Stromal cell of bone marrow (primary cell): ENCODE data around the gene ARHGAP26.

Experiments used
- DNase-seq: peaks from one replicate; pipeline ENCODE4 v3.0.0-alpha.2; 2012; ENCODE audit warnings: low read depth

ARHGAP26 gene

DNA sequence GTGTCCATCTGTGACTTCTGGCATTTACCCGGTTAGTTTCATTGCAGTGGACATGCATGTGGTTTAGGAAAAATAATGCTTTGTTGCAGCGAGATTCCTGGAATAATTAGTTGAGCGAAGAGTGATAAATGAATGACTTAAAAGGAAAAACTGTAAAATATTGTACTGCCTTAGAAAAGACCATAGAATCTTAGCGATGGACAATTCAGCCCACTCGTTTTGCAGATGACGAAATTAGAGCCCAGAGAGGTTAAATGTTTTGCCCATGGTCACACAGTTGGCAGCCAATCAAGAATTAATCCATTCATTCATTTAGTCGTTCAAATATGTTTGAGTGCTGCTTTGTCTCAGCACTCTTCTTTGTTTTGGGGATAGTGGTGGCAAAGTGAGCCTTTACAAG lies 107.9 kb downstream of the ARHGAP26 start:
- DNase-seq, result no peak

DNA sequence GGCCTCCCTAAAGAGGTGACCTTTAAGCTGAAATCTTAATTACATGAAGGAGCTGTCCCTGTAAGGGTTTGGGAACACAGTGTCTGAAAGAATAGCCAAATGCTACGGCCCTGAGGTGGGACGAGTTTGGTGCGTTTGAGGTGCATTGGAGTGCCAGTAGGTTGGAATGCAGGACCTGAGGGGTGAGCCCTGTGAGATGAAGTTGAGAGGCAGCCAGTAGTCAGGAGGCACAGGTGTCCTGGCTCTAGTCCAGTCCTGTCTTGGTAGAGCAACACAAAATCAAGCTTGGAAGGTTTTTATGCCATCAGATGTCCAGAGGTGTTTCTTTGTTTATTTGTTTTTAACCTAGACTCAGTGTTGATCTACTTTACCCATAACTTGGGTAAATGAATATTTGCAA lies 108.5 kb downstream of the ARHGAP26 start:
- no peak for DNase-seq

DNA sequence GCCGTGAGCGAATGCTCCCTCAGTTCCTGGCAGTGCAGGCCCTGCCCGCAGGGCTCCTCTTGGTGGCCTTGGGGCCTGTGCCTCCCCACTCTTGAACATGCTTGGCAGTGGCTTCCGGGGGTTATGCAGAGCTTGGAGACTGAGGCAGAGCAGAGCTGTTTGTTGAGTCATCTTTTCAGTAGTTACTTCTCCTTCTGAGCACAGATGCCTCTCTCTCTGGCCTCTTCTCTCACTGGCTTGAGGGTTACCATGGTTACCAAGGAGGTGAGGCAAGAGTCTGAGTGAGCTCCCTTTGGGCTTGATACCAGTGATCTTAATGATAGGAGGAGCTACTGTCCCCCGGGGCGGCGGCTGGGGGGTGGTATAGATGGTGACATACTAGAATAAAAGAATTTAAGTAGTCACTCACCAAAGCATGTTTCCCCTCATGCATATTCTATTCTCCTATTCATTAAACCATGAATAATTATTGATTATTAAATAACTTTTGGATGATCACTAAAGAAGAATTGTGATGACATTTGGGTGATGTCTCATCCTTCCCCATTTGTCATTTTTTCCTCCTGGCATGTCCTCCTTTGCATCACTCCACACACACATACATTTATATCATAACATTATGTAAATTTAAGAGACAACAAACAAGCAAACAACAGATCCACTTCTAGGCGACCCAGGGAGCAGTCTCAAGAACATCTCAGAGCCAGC lies 111.1 kb downstream of the ARHGAP26 start:
- DNase-seq, result peak; percentile 73

- no peak for DNase-seq
Observed at GRCh38 chr5:142881784-142882126, 111.6 kb downstream of the ARHGAP26 start.

DNA sequence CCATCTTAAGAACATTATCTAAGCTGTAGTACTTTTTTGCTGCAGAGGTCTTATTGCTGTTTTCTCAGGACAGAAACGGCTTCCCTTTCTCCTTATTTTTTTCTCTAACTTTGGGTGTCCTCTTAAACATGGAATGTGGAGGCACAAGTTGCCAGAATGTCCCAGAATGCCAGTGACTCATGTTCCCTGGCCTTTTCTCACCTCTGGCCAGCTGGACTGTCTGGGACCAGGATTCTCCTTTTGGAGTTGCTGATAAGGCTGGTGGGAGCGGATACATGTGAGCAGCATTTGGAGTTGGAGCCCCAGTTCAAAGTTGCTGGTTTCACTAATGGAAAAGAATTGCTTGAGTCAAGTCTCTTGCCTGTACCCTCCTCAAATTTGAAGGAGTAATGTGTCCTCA lies 112.8 kb downstream of the ARHGAP26 start:
- DNase-seq, result no peak

DNA sequence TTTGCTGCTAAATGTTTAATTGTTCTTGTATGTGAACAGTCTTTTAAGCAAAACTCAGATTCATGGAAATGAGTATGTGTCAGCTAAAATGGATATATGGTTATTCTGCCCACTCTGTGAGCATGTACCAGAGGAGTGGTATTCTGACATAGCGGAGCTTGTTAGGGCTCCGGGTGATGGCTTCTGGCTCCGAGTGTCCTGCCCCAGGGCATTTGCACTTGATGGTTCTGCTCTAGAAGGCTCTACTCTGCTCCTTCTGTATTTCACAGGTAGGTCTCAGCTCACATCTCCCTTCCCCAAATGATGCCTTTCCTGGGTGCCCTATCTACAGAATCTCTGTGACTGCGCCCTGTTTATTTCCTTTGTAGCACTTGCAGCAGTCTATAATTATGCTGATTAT lies 113.3 kb downstream of the ARHGAP26 start:
- no peak for DNase-seq

GRCh38 chr5:142884029-142884428 lies 113.9 kb downstream of the ARHGAP26 start:
- no peak for DNase-seq

GRCh38 chr5:142886211-142886610 lies 116.0 kb downstream of the ARHGAP26 start:
- DNase-seq, result no peak

DNA sequence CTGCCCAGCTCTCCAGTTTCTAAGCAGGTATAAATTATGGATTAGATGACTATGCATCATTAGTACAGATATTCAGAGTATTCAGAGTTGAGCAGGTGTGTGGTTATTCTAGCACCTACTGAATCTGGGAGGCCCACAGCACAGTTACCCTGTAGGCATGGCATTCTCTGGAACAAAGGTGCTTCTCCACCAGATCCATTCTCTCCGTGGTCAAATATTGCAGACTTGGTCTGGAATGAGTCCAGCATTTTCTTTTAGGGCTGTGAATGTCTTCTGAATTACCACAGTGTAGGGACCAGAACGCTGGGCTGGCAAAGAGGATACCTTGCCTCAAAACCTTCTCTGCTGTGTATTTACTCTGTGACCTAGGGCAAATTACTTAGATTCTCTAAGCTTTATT lies 116.8 kb downstream of the ARHGAP26 start:
- DNase-seq, result no peak

DNA sequence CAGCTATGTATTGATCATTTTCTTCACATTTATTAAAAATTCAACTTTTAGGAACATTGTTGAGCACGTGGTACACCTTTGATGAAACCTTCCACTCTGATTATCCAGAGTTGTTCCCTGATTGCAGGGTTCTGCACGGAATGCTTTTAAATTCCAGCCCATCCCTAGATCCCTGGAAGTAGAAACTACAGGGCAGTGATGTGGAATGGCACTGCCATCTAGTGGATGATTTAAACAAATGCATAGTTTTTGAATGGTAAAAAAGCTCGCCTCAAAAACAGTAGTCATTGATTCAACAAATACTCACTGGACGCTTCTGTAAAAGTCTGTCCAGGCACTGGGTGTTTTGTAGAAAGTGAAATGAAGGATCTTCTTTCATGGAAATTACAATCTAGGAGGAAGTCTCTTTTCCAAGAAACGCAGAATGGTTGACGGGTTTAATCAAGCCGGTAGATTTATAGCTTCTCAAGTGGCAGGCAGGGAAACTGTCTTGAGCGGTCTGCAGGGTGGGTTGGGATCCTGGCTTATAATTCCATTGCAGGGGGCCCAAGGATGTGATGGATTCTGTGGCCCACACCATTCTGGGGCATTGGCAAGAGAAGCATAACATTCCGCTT lies 118.4 kb downstream of the ARHGAP26 start:
- DNase-seq, result peak; percentile 52

DNA sequence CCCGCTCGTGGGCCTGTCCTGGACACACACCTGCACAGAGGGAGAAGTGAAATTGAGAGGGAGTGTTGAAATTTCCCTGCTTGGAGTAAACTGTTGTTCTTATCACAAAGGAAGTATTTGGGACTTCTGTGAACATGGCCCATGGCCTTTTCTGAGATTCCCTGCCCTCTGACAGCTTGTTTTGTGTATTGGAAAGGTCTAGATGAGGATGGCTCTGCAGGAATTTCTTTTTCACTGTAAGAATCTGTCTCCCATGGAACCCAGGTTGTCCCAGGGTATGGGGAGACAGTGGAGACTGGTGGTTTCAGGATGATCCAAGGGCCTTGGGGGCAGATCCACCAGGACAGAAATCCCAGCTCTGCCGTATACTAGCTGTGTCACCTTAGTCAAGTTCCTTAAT lies 121.8 kb downstream of the ARHGAP26 start:
- DNase-seq, result no peak

DNA sequence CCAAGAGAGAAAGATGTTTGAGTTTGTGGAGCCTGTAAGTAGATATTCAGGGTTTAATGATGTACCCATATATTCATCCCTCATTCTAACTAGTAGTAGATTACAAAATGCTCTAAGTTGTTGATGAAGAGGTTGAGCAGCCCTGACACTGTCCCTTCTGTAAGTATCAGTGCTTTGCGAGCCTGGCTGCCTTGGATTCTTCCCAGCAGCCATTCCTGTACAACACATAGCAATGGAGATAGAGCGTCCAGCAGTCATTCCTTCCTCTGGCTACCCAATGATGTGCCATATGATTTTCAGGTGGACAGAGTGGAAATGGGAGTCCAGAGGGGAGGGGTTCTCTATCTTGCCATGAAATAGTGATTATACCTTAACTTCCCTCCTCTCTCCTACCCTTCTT lies 124.1 kb downstream of the ARHGAP26 start:
- DNase-seq, result no peak

DNA sequence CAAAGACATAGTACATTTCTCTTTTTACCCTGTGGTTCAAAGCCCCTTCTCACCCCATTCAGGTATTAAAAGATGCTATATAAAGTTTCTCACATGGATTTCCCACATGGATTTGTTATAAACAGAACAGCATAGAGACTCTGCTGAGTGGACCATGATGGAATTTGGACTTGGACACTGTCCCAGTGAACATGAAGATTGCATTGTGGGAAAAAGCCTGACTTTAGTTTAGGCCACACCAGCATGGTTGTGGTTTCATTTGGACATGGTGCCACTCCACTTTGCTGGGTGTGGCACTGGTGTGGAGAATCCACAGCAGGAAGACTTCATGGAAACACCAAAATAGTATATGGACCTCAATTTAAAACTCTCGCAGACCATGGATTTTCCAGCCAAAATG lies 124.6 kb downstream of the ARHGAP26 start:
- DNase-seq, result peak; percentile 60

- DNase-seq, result no peak
Observed at GRCh38 chr5:142896325-142897007, 126.3 kb downstream of the ARHGAP26 start.

- no peak for DNase-seq
Observed at GRCh38 chr5:142897328-142897727, 127.2 kb downstream of the ARHGAP26 start.

GRCh38 chr5:142900927-142901326 lies 130.8 kb downstream of the ARHGAP26 start:
- DNase-seq, result no peak

DNA sequence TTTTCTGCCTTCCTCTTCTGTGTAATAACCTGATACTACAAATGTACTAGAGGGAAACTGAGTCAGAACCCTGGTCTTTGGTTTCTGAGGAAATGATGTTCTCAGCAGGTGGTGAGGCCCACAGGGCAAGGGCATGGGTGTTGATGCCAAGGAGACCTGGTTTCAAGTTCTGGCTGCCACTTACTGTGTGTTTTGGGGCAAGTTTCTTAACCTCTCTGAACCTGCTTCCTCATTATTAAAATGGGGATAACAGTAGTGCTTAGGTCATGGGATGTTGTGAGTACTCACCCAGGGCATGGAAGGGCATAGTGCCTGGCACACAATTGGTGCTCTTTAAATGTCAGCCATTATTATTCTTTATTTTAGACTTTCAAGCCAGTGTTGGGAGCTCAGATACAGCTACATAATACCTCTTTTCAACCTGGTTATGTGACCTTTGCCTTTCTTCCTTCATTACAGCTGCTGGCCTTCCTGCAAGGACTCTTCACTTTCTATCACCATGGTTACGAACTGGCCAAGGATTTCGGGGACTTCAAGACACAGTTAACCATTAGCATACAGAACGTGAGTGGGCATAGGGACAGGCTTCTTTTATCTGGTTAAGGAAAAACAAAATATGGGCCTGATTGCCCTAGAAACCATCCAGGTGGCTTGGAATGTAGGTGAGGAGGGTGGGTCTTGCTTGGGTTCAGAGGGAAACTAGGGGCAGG lies 131.5 kb downstream of the ARHGAP26 start:
- DNase-seq, result no peak

DNA sequence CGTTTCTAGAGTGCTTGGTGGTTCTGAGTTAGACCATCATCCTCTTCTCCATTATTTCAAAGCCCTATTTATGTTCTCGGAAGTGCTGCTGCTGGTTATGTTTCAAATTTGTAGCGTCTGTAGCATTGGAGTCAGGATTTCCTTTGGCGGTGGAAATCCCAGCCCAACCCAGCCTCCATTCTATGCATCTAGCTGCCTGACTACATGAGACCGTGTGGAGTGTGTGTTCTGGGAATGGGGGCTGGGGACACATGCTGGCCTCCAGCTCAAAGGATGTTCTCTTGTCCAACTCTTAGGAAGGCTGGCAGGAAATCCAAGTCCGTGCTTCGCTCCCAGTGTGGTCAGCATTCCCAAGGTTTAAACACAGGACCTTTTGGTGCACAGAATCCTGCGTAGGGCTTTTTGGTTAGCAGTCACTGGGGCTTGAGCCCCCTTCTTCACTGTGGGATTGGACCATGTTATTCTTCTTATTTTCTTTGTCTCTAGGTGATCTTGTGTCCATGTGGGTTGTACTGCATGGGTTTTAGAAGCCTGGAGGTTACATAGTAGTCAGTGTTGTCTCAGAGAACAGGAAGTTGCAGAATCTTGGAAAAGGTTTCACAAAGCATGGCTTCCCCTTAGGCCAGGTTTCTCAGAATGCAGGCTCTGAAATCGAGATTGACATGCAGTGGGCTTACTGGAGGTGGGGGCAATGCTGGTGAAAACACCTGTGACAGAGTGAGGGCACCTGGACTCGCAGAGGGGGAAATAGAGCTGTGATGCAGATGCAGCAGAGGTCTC lies 132.2 kb downstream of the ARHGAP26 start:
- no peak for DNase-seq

DNA sequence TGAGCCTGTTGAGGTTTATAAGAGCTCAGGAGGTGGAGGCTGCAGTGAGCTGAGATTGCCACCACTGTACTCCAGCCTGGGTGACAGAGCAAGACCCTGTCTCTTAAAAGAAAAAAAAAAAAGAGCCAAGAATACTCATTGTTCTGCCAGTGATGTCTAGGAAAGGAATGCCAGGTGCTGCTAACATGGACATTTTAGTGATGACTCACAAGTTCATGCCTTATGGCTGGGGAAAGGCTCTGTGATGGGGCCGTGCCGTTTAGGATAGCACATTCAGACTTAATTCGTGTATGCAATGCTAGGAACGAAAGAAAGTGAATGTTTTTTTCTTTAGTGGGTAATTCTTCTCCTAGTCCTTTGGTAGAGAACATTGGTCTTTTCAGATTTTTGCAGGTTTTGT lies 134.2 kb downstream of the ARHGAP26 start:
- DNase-seq, result no peak

DNA sequence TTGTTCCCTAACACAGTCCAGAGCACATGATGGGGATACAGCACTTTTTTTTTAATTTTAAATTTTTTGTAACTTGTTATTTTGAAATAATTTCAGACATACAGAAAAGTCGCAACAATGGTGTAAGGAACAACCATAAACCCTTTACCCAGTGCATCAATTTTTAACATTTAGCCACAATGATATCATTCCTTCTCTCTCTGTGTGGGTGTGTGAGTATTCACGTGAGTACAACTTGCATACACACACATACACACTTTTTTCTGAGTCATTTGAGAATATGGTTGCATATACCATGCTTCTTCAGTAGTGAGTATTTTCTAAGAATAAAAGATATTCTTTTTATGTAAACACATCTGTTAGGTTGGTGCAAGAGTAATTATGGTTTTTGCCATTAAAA lies 135.2 kb downstream of the ARHGAP26 start:
- DNase-seq, result no peak

DNA sequence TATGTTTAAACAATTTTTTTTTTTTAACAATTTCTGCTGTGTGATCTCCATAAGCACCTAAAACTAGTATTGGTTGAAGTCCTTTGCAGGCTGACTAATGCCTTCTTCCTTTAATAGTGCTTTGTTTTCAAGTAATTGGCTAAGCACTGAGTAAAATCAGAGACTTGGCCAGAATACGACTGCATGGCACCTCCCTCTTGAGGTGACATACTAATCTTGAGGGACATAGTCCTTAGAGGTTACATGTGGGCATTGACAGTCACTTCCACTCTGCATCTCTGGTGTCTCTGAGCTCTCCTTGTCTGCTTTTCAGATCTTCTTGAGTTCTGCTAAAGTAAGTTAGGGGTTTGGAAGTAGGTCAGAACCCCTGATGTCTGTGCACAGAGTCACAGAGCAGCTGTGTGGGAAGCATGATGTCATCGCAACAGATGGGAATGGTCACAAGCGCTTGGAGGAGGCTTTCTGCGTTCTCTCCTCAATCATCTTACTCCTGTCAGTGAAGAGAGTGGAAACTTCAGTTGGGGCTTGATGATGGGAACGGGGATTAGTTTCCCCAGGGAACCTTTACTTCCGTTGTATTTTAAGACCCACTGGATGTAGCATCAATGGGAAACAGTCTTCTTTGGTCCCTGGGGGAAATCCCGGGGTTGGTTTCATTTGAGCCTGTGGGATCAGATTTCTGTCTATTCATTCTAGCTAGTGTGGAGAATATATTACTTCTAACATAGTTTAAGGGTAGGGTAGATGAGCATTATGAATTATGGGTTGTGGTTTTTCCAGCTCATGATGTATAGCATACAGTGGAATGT lies 136.9 kb downstream of the ARHGAP26 start:
- DNase-seq, result peak; percentile 51
